Fibroblast of skin of scalp (primary cell): ENCODE results near the gene COX7A2L.

Experiments used
- DNase-seq: peaks from one replicate; pipeline ENCODE4 v3.0.0-alpha.2; 2013

COX7A2L gene

DNA sequence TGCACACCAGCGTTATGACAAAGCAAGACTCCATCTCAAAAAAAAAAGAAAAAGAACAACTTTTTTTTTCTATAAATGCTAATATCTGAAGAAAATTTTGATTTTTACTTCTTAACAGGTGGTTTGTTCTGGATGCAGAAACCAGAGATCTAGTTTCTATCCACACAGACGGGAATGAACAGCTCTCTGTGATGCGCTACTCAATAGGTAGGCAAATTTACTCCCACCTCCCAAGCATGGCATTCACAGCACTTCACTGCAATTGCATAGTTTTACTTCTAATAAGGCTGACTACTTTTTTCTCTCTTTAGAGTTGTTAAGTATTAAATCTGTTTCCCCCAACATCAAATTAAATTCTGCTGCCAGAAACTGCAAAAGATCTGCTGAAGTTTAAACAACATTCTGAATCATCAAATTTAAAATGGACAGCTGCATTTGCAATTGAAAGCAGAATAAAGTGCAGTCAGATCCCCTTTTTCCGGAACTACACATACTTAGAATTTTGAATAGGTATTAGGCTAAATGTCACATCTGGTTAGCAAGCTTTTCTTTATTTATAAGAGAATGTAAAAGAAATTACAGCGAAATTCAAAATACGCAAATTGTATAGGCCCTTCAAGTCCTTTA is 45.1 kb downstream of the COX7A2L start:
- no peak for DNase-seq

DNA sequence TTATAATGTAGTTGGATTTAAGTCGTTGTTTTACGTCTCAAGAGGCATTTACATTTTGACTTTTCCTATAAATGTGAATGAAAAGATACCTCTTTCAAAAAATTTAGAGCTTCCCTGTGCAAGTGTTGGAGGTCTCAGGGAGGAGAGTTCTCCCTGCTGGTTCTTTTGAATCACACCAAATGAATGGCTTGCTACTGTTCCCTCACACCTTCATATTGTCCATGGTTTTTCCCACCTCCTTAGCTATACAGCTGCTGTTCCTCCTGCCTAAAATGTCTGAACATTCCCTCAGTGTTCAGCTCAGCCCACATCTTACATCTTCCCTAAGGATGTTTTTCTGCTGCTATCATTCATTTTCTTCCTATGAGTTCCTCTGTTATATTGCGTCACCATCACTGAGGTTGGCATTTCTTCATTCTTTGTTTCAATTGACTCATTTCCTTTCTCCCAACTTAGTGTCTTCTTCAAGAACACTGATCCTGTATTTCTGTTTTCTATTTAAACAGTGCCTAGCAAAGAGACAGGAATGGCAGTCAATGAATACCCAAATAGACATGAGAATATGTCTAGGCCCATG is 46.0 kb downstream of the COX7A2L start:
- peak; percentile 92 for DNase-seq

DNA sequence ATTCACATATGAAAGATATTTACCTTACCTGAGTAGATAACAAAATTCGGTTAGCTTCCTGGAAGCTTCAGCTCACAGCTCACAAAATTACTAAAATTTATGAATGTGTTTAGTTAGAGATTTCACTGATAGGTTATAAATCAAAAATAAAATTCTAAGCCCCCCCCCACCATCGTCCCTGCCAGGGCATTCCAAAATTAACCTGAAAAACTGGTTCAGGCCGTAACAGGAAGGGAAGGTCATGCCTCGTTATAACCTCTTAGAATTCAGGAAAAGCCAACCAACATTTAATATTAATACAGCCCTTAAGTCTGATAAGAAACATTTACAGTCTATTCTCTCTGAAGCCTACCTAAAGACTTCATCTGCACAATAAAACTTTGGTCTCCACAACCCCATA is 48.9 kb downstream of the COX7A2L start:
- no peak for DNase-seq

DNA sequence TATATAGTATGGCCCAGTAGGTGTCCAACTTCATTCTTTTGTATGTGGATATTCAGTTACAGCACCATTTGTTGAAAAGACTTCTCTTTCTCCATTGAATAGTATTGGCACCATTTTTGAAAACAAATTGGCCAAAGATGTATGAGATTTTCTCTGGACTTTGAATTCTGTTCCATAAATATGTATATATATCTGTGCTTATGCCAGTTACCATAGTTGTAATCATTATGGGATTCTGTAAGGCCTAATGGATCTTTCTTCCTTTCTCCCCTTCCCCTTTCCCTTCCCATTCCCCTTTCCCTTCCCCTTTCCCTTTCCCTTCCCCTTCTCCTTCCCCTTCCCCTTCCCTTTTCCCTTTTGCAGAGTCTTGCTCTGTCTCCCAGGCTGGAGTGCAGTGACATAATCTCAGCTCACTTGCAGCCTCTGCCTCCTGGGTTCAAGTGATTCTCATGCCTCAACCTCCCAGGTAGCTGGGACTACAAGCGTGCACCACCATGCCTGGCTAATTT is 51.0 kb downstream of the COX7A2L start:
- DNase-seq = no peak

DNA sequence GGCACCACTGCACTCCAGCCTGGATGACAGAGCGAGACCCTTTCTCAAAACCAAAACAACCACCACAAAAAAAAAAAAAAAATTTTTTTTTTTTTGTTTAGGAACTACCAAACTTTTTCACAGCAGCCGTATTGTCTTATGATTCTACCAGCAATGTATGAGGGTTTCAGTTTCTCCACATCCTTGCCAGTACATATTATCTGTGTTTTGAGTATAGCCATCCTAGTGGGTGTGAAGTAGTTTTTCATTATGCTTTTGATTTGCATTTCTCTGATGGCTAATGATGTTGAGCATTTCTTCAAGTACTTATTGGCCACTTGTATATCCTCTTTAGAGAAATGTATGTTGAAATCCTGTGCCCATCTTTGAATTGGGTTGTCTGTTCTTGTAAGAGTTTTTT is 51.7 kb downstream of the COX7A2L start:
- no peak for DNase-seq

DNA sequence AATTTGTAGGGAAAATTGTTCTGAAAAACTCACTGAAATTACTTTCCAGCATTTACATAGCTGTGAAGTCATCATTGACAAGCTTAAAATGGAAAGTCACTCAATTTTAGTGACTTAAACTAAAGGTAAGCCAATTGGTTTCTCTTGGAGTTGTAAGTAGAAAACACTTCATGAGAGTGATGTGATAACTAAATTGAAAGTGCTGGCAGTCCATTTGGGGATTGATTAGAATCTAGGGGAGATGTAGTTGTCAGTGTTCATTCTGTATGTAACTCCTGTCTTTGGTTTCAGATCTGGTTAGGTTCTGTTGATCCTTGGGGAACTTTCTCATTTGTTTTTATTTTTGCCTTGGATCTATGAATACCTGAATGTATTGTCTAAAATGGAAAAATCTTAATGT is 53.8 kb downstream of the COX7A2L start:
- no peak for DNase-seq

DNA sequence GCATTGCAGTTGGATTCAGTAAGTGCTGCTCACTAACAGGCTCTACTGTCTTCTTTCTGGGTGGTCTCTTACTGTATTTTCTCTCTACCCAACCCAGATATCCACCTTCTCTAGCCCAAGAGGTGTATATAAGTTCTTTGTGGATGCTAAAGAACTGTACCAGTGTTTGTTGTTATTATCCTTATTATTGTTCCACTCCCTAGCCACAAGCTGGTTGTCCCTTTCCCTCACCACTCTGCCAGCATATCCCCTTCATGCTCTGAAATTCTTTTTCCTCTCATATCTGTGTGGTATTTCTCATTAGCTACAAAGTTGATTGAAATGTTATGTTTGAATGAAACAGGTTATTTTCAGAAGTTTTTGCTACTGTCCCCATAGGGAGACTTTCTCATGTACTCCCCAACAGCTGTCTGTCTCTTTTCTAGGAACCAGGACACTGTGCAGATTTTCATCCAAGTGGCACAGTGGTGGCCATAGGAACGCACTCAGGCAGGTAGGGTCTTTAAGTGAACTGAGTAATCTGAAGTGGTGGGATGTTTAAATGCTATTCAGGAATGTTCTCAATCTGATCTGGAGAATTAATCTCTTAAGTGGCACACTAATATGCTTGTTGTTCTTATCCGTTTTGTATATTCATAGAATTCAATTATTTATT is 56.8 kb downstream of the COX7A2L start:
- no peak for DNase-seq

DNA sequence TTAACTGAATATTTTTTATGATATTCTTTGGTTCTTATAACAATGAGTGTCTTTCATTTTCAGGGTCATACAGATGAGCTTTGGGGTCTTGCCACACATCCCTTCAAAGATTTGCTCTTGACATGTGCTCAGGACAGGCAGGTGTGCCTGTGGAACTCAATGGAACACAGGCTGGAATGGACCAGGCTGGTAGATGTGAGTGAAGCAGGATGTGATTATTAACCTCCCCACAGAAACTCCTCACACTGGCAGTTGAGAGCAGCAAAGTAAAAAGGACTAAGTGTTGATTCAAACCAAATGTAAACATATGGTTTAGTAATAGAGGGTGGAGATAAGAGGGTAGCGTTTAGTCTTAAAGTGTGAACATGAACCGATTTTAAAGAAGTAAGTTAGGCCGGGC is 57.8 kb downstream of the COX7A2L start:
- no peak for DNase-seq

DNA sequence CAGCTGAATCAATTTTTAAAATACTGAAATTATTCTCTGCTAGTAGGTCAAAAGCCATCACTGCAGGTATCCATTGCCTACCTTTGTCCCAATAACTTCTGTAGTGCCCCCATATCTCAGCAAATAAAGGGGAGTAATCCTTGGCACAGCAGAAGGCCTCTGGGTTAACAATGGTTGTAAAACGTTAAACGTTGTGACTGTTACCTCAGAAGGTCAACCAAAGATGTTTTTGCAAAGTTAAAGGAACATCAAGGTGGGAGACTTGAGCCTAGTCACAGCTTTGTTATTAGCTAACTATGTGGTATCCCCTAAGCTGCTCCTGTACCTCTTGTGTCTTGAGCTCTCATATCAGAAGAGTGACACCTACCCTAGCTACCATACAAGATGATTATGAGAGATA is 60.5 kb downstream of the COX7A2L start:
- no peak for DNase-seq
